Suprapubic skin (tissue), 4 donors: ENCODE results near the gene LEP.

ENCODE experiments used
- EP300 ChIP-seq: sonication (generic); formaldehyde crosslinking; IDR thresholded peaks from one replicate; pipeline ENCODE4 v1.6.1; 2017; ENCODE audit warnings: antibody characterized with exemption
- POLR2A ChIP-seq, 2 donors: fragments of 450-650 bp; IDR thresholded peaks; one replicate each; pipeline ENCODE4 v1.6.1; 2017; ENCODE audit warnings: antibody characterized with exemption in 2 of 2, mild to moderate bottlenecking in 2 of 2, moderate library complexity in 2 of 2
- POLR2AphosphoS5 ChIP-seq, 3 donors: sonication (generic); formaldehyde crosslinking; IDR thresholded peaks; one replicate each; pipeline ENCODE4 v1.6.1; 2017; ENCODE audit warnings: antibody characterized with exemption in 3 of 3
- TF ChIP-seq, protein P1 (sequence below), 2 donors: fragments of 200-600 bp in 1 of 2; fragments of 450-650 bp in 1 of 2; sonication (generic) in 1 of 2; IDR thresholded peaks; one replicate each; pipeline ENCODE4 v1.5.1; 2016 to 2019; ENCODE audit warnings: antibody characterized with exemption in 2 of 2, mild to moderate bottlenecking in 1 of 2, moderate library complexity in 1 of 2

DNA sequence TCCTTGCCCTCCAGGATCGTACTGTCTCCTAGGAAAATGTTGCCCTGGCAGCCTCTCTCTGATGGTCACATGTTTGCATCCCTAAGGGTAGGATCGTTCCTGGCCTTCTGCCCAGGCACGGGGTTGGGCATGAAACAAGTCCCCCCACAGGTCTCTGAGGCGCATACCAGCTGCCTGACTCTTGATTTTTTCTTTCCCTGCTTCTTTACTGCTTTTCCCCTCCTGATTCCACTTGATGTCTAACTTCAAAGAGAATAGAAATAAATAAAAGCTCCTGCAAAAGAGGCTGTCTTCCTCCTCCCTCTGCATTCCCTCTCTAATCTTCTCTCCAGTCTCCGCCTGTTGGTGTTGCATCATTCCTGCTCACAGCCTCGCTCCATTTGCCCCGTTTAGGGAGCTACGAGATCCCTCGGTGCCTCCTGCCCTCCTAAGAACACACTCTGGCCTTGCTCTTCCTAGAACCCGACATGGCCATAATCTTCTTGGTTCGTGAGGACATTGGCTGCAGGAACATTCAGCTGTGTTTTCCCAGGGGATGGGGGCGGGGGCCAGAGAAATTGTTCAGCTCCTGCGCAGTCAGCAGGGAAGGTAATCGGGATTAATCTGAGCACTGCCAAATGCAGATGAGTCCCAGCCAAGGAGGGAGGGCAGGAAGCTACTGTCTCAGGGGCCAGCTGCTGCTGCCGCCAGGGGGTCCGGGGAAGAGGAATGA, 26.0 kb downstream of the LEP start:
- no peak for TF ChIP-seq POLR2AphosphoS5 (IDR thresholded peaks at IDR 0.05)
- TF ChIP-seq, protein P1, sequence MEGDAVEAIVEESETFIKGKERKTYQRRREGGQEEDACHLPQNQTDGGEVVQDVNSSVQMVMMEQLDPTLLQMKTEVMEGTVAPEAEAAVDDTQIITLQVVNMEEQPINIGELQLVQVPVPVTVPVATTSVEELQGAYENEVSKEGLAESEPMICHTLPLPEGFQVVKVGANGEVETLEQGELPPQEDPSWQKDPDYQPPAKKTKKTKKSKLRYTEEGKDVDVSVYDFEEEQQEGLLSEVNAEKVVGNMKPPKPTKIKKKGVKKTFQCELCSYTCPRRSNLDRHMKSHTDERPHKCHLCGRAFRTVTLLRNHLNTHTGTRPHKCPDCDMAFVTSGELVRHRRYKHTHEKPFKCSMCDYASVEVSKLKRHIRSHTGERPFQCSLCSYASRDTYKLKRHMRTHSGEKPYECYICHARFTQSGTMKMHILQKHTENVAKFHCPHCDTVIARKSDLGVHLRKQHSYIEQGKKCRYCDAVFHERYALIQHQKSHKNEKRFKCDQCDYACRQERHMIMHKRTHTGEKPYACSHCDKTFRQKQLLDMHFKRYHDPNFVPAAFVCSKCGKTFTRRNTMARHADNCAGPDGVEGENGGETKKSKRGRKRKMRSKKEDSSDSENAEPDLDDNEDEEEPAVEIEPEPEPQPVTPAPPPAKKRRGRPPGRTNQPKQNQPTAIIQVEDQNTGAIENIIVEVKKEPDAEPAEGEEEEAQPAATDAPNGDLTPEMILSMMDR (IDR thresholded peaks at IDR 0.05): no peak
- TF ChIP-seq POLR2A (IDR thresholded peaks at IDR 0.05): no peak
- TF ChIP-seq EP300: no peak
